Vein endothelial cell (primary cell): ENCODE results near the gene ALG14. TPM values are rescaled to one million over a fixed set of nuclear protein-coding genes. Genes with fewer than 3 reads are reported as not detected.

Source experiments
- total RNA-seq: library from RNA; depleted of rRNA; stranded (reverse); fragments of >200 nt; gene quantifications from 2 replicates; pipeline ENCODE4 v1.2.3, GENCODE V29; 2012

The ALG14 gene
- total RNA-seq, result 1.3 and 2.0 TPM in 2 replicates

GRCh38 chr1:95072532-95073419 is at the start of gene ALG14:
TSS of gene ALG14 (minus strand) at chr1:95072951. CDS start at chr1:95072898, 53 bp downstream.

DNA sequence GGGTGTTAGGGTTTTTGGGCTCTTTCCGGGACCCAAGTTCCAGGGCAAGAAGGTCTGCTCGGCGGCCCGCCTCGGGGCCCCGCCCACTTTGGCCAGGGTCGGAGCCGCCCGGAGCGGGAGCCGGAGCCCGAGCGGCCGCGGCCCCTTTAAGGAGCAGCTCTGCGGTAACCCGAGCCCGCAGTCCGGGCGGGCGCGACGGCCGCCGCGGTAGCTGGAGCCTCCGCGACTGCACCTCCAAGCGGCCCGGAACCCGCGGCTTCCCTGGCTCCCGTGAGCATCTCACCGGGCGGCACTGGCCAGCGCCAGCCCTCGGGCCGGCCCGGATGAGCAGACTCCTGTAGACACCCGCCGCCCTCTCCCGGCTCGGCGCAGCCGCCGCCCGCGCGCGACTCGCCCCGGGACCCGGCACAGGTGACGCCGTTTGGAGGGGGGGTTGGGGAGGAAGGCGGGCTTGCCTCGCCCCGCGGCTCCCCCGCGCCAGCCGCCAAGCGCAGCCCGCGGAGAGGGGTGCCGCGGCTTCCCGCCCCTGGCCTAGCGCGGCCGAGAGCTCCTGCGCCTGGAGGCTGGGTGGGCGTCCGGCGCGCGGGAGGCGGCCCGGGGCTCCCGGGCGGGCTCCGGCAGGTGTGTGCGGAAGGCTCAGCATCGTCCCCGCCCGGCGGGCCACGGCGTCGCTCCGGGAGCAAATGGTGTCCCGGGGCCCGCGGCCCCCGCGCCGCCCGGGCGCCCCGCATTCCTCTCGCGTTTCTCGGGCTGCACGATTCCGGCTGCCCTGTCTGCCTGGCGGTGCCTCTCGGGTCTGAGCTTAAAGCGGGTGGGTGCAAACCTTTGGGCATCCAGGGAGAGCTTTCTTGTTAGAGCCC is 44.7 kb upstream of the ALG14 start, which contains the start of gene TLCD4:
TSS of gene TLCD4 (plus strand) at position 149 of the 860 bp plus-strand sequence. CDS start 26,547 bp downstream, outside the sequence.

GRCh38 chr1:94926915-94927404 is 145.8 kb downstream of the ALG14 start, which contains the start of gene CNN3:
TSS of gene CNN3 (minus strand) at chr1:94927110. CDS start at chr1:94926894, 216 bp downstream.

Other genes with a start within 250 kb of the ALG14 start
- gene CNN3, start 145.8 kb downstream of the ALG14 start, total RNA-seq, result 281 and 290 TPM in 2 replicates
- gene TLCD4, start 44.4 kb upstream of the ALG14 start, total RNA-seq, result under 0.01 and 0.19 TPM in 2 replicates
- gene RWDD3, start 161.3 kb upstream of the ALG14 start, total RNA-seq, result 9.1 and 11.2 TPM in 2 replicates